ENCODE measurements around the gene IDI1. TPM values are rescaled to one million over a fixed set of nuclear protein-coding genes. Genes with fewer than 3 reads are reported as not detected.

IDI1 gene
- total RNA-seq, 1 experiment from 2014 or later: 44.7 TPM

DNA sequence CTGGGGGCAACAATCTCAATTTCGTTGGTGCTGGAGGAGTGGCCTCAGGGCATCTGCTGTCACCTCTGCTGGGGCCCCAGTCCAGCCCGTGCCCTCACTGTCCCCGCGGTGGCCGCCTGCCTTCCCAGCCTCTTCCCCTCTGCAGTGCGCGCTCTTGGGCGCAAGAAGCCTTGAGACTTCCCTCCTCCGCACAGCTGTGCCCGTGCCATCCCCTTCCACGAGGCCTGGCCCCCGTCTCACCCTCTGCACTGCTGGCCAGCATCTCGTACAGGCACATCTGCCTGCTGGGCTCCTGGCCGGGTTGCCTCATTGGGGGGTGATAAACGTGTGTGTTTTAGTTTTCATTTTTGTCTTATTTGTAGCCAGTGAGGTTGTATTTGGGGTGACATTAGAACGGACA lies 37.2 kb downstream of the IDI1 start:
- Histone ChIP-seq H2BK5ac (ENCODE audit: insufficient read length, low read length) (no peak overlapping the region), H2BK15ac (ENCODE audit: low read depth, low read length) (no peak overlapping the region), H4K5ac (ENCODE audit: insufficient read length, low read depth, low read length) (no peak overlapping the region), H3K79me1 (ENCODE audit: insufficient read depth, low read depth, low read length, poor library complexity, severe bottlenecking) (no peaks in the 10 kb centered on the region), H3K4ac (ENCODE audit: low read depth, low read length) (no peak overlapping the region), H2BK20ac (ENCODE audit: low read depth, low read length, poor library complexity, severe bottlenecking) (no peak overlapping the region), H4K20me1 (ENCODE audit: control insufficient read depth, insufficient read depth, insufficient read length) (peaks cover 4% of the 10 kb centered on the region), H3K4me2 (ENCODE audit: insufficient read depth, insufficient read length, low read length) (no peak overlapping the region), H3K79me2 (ENCODE audit: insufficient read depth, low read length) (no peaks in the 10 kb centered on the region), H2AFZ (ENCODE audit: low read length) (no peak overlapping the region), H3K4me1 (ENCODE audit: insufficient read depth, low read length) (no peaks in the 10 kb centered on the region), H3K14ac (ENCODE audit: insufficient read depth, low read length) (no peak overlapping the region), H4K8ac (replicated peaks; ENCODE audit: insufficient read length, low read depth, low read length) (no peak overlapping the region), H2AK5ac (ENCODE audit: insufficient read length, low read length) (no peak overlapping the region), H4K91ac (ENCODE audit: insufficient read length, low read depth, low read length) (no peak overlapping the region), H3K23me2 (ENCODE audit: insufficient read length, low read depth, low read length, poor library complexity, severe bottlenecking) (no peaks in the 10 kb centered on the region), H3K27ac (ENCODE audit: insufficient read length, low read depth, low read length) (no peak overlapping the region), H3T11ph (ENCODE audit: low read length) (no peak overlapping the region), H2BK120ac (ENCODE audit: low read depth, low read length, poor library complexity, severe bottlenecking) (no peak overlapping the region), H2BK12ac (ENCODE audit: insufficient read length, low read depth, low read length) (no peak overlapping the region), H3K23ac (ENCODE audit: insufficient read length, low read depth, low read length) (no peak overlapping the region), H3K27me3 (ENCODE audit: insufficient read depth, low read length) (no peaks in the 10 kb centered on the region), H3K9ac (ENCODE audit: extremely low read depth, insufficient read length, low read length) (no peak overlapping the region), H3K9me3 (ENCODE audit: control insufficient read depth, low read depth, low read length) (no peaks in the 10 kb centered on the region), H3K18ac (ENCODE audit: insufficient read length, low read depth, low read length) (no peak overlapping the region), H3K56ac (ENCODE audit: insufficient read length, low read depth, low read length) (no peak overlapping the region)
- Mint-ChIP-seq H3K27ac (no peak overlapping the region), H3K27me3 (ENCODE audit: low read depth) (no peaks in the 10 kb centered on the region; the same call in 1 of the 2 replicates), H3K4me3 (no peak overlapping the region), H3K9me3 (no peaks in the 10 kb centered on the region), H3K36me3 (ENCODE audit: insufficient read depth in 1 of 3, low read depth in 3 of 3) (peaks cover 72 to 92% (median 92%) of the 10 kb centered on the region in 3 experiments), H3K4me1 (no peaks in the 10 kb centered on the region)
- WGBS (ENCODE audit: extremely low coverage, insufficient read length, low lambda C conversion rate): no CpG with 5 or more reads among the region's 16 CpGs
- DNase-seq: no peak
- TF ChIP-seq, protein P1, sequence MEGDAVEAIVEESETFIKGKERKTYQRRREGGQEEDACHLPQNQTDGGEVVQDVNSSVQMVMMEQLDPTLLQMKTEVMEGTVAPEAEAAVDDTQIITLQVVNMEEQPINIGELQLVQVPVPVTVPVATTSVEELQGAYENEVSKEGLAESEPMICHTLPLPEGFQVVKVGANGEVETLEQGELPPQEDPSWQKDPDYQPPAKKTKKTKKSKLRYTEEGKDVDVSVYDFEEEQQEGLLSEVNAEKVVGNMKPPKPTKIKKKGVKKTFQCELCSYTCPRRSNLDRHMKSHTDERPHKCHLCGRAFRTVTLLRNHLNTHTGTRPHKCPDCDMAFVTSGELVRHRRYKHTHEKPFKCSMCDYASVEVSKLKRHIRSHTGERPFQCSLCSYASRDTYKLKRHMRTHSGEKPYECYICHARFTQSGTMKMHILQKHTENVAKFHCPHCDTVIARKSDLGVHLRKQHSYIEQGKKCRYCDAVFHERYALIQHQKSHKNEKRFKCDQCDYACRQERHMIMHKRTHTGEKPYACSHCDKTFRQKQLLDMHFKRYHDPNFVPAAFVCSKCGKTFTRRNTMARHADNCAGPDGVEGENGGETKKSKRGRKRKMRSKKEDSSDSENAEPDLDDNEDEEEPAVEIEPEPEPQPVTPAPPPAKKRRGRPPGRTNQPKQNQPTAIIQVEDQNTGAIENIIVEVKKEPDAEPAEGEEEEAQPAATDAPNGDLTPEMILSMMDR (conservative IDR thresholded peaks at IDR 0.05): no peak

All from H9 (cell line).